ENCODE data around the gene CENPP.

DNA sequence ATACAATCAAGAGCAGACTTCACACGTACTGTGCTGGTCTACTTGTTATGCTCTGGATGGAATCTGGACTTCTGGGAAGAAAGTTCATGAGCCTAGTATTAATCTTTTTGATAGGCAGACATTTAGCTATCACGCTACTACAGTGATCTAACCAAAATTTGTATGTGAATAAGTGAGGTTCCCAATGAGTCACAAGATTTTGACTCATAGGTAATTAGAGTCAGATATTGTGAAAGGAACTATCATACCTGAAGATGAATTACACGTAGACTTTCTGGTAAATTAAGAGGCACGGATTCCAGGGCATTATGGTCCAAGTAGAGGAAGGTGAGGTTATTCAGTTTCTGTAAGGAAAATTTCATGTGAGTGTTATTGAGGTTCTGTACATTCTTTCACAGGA lies 60.2 kb downstream of the CENPP start:
- TF ChIP-seq POLR2A (IDR thresholded peaks at IDR 0.05), result no peak
- TF ChIP-seq, protein P1, sequence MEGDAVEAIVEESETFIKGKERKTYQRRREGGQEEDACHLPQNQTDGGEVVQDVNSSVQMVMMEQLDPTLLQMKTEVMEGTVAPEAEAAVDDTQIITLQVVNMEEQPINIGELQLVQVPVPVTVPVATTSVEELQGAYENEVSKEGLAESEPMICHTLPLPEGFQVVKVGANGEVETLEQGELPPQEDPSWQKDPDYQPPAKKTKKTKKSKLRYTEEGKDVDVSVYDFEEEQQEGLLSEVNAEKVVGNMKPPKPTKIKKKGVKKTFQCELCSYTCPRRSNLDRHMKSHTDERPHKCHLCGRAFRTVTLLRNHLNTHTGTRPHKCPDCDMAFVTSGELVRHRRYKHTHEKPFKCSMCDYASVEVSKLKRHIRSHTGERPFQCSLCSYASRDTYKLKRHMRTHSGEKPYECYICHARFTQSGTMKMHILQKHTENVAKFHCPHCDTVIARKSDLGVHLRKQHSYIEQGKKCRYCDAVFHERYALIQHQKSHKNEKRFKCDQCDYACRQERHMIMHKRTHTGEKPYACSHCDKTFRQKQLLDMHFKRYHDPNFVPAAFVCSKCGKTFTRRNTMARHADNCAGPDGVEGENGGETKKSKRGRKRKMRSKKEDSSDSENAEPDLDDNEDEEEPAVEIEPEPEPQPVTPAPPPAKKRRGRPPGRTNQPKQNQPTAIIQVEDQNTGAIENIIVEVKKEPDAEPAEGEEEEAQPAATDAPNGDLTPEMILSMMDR (IDR thresholded peaks at IDR 0.05), result no peak
- no peak for TF ChIP-seq EP300 (IDR thresholded peaks at IDR 0.05)

Data from suprapubic skin (tissue), 3 donors.